Metanephros (tissue), 1 donor: ENCODE measurements around the gene KCNK15. TPM values are rescaled to one million over a fixed set of nuclear protein-coding genes. Genes with fewer than 3 reads are reported as not detected.

Experiments used
- total RNA-seq: library from RNA; depleted of rRNA; stranded (reverse); fragments of >200 nt; gene quantifications from one replicate; pipeline ENCODE4 v1.2.3, GENCODE V29; 2014

The KCNK15 gene
- total RNA-seq: 0.23 TPM

DNA sequence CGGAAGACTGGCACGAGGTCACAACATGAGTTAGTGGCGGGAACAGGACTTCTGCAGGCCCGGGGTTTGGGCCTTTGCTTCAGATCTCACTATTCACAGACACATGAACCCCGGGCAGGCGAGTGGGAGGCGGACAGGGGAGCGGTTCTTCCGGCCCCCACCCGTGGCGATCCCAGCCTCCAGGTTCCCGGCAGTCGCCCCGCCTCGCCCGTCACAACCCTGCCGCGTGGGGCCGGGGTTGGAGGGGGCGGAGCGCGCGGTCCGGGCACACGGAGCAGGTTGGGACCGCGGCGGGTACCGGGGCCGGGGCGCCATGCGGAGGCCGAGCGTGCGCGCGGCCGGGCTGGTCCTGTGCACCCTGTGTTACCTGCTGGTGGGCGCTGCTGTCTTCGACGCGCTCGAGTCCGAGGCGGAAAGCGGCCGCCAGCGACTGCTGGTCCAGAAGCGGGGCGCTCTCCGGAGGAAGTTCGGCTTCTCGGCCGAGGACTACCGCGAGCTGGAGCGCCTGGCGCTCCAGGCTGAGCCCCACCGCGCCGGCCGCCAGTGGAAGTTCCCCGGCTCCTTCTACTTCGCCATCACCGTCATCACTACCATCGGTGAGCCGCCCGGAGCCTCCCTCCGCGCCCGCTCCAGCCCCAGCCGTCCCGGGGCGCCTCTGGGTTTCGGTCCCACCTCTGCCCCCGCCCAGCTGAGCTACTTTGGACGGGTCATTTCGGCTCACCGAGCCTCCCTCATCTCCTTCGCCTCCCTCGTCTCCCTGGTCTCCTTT lies at the start of gene KCNK15:
Gene KCNK15 (plus strand): TSS at position 268 of the 769 bp plus-strand sequence. CDS start 46 bp downstream, at position 314.

DNA sequence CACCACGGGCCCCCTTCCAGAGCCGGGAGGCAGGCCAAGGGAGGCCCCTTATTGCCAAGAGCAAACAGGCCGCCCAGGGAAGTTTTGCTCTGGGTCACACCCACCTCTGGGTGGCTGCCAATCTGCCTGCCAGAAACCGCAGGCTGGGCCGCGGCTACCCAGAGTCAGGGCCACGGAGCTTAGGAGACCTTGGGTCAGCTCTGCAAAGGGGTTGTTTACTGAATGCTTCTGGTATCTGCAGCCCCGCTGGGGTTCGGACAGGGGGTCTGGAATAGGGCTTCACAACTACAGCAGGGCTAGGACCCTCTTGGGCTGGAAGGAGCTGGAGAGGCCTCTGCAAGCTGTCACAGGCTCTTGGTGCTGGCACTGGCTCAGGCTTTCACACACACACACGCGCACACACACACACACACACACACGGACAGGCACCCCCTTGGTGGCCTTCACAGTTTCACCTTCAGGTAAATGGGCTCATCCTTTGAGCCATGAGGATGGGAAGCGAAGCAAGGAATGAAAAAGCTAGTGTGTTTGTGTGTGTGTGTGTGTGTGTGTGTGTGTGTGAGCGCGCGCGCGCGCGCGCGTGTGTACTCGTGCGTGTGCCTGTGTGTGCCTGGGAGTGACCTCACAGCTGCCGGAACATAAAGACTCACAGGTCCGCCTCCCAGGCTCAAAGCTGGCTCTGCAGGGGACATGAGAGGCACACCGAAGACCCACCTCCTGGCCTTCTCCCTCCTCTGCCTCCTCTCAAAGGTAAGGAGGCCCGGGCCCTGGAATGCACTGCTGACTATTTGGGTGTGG lies 30.8 kb upstream of the KCNK15 start, which contains the start of gene CCN5:
Gene CCN5 (plus strand): TSS at position 669 of the 798 bp plus-strand sequence. CDS start 22 bp downstream, at position 691.

Other genes with a start within 250 kb of the KCNK15 start
- 56.0 TPM for gene SERINC3, start 223.8 kb upstream of the KCNK15 start, total RNA-seq
- 39.8 TPM for gene PKIG, start 163.3 kb upstream of the KCNK15 start, total RNA-seq
- 5.2 TPM for gene ADA, start 94.2 kb upstream of the KCNK15 start, total RNA-seq
- gene CCN5, start 30.5 kb upstream of the KCNK15 start, total RNA-seq: not detected
- 1.1 TPM for gene RIMS4, start 64.7 kb downstream of the KCNK15 start, total RNA-seq
- 97.3 TPM for gene YWHAB, start 139.8 kb downstream of the KCNK15 start, total RNA-seq
- 30.0 TPM for gene PABPC1L, start 164.2 kb downstream of the KCNK15 start, total RNA-seq
- gene TOMM34, start 214.5 kb downstream of the KCNK15 start, total RNA-seq: 15.5 TPM
- 26.6 TPM for gene STK4, start 220.6 kb downstream of the KCNK15 start, total RNA-seq